Panc1 (cell line): Measurements from ENCODE around the gene TEN1. TPM values are rescaled to one million over a fixed set of nuclear protein-coding genes. Genes with fewer than 3 reads are reported as not detected.

Experiments used
- ATAC-seq: fragments of 200-7000 bp; cut with Tn5 transposase; 2 replicates; pipeline ENCODE4 v1.9.1; 2020; ENCODE audit warnings: mild to moderate bottlenecking, moderate library complexity
- BruUV-seq: library from RNA; stranded (reverse); fragments of 400-500 nt; replicated peaks from 2 replicates; lab custom pipeline; 2021; lab: Mats Ljungman, UMichigan
- CTCF ChIA-PET: fragments of 300-600 bp; sonication (Branson Sonifier 250); formaldehyde crosslinking; loops from one replicate; lab custom pipeline; 2022; ENCODE audit warnings: antibody characterized with exemption; lab: Charles Lee
- POLR2A ChIA-PET: fragments of 300-600 bp; sonication (Branson Sonifier 250); formaldehyde crosslinking; loops from one replicate; lab custom pipeline; 2022; ENCODE audit warnings: antibody characterized with exemption; lab: Charles Lee
- DNase-seq: peaks from one replicate; pipeline ENCODE4 v3.0.0-alpha.2; 2010; ENCODE audit warnings: low read depth, low spot score
- H3K27ac ChIP-seq: 2 replicates; pipeline ENCODE4 v1.5.1; 2011; ENCODE audit warnings: mild to moderate bottlenecking, low read length, inconsistent platforms
- H3K27me3 ChIP-seq: fragments of 200-500 bp; sonication (Bioruptor generic); 2 replicates; pipeline ENCODE4 v1.6.0; 2014; ENCODE audit warnings: low read length, inconsistent platforms; ENCODE audit not compliant: control insufficient read depth, insufficient read depth
- H3K36me3 ChIP-seq: fragments of 200-500 bp; sonication (Bioruptor generic); 2 replicates; pipeline ENCODE4 v1.5.1; 2014; ENCODE audit warnings: inconsistent platforms, mild to moderate bottlenecking, low read length, moderate library complexity; ENCODE audit not compliant: control insufficient read depth, insufficient read depth
- H3K4me1 ChIP-seq: 2 replicates; pipeline ENCODE4 v1.5.1; 2011; ENCODE audit warnings: inconsistent platforms, mild to moderate bottlenecking, low read length, moderate library complexity; ENCODE audit not compliant: control insufficient read depth, insufficient read depth
- H3K4me3 ChIP-seq, 2 experiments: 2 replicates each; pipeline ENCODE4 v1.5.1; 2011 to 2012; ENCODE audit warnings: low read depth in 2 of 2, low read length in 2 of 2, mild to moderate bottlenecking in 2 of 2, inconsistent platforms in 1 of 2, moderate library complexity in 1 of 2
- H3K9me3 ChIP-seq: fragments of 200-500 bp; sonication (Bioruptor generic); 2 replicates; pipeline ENCODE4 v1.5.1; 2014; ENCODE audit warnings: low read depth, mild to moderate bottlenecking, inconsistent platforms, low read length, moderate library complexity; ENCODE audit not compliant: control insufficient read depth, insufficient read depth
- POLR2AphosphoS5 ChIP-seq: IDR thresholded peaks from 2 replicates; pipeline ENCODE4 v1.6.1; 2012; ENCODE audit warnings: mild to moderate bottlenecking, low read depth, low read length, moderate library complexity
- SIN3A ChIP-seq: IDR thresholded peaks from 2 replicates; pipeline ENCODE4 v1.6.1; 2012; ENCODE audit warnings: low read depth, mild to moderate bottlenecking, low read length, moderate library complexity, borderline replicate concordance; ENCODE audit not compliant: insufficient read depth
- TCF7L2 ChIP-seq: IDR thresholded peaks from 2 replicates; pipeline ENCODE4 v1.6.1; 2011; ENCODE audit warnings: mild to moderate bottlenecking, low read depth, low read length, inconsistent platforms
- in situ Hi-C: cut with HindIII; loops from 2 replicates; pipeline ENCODE4 v1.10.0; 2016; ENCODE audit warnings: low sequenced_read_pairs, low pct_unique_long_range_greater_than_20kb
- intact Hi-C: fragments of 100-400 bp; cut with micrococcal nuclease; formaldehyde crosslinking; loops from one replicate; pipeline ENCODE4 v1.10.0; 2022; ENCODE audit not compliant: unreplicated experiment
- total RNA-seq: library from RNA; stranded (reverse); gene quantifications from one replicate; pipeline ENCODE4 v1.2.1, GENCODE V29; 2021; ENCODE audit not compliant: unreplicated experiment
- TF ChIP-seq, protein P1 (sequence below): fragments of 450-650 bp; IDR thresholded peaks from 2 replicates; pipeline ENCODE4 v1.5.1; 2017; ENCODE audit warnings: mild to moderate bottlenecking
- TF ChIP-seq, protein P2 (sequence below), 2 experiments: IDR thresholded peaks; 2 replicates each; pipeline ENCODE4 v1.6.1; 2011 to 2012; ENCODE audit warnings: low read depth in 2 of 2, control low read depth in 1 of 2, low read length in 1 of 2, mild to moderate bottlenecking in 1 of 2, moderate library complexity in 1 of 2; ENCODE audit not compliant: insufficient read depth in 1 of 2

The TEN1 gene
- total RNA-seq, 1 experiment from 2014 or later: 41.3 TPM

DNA sequence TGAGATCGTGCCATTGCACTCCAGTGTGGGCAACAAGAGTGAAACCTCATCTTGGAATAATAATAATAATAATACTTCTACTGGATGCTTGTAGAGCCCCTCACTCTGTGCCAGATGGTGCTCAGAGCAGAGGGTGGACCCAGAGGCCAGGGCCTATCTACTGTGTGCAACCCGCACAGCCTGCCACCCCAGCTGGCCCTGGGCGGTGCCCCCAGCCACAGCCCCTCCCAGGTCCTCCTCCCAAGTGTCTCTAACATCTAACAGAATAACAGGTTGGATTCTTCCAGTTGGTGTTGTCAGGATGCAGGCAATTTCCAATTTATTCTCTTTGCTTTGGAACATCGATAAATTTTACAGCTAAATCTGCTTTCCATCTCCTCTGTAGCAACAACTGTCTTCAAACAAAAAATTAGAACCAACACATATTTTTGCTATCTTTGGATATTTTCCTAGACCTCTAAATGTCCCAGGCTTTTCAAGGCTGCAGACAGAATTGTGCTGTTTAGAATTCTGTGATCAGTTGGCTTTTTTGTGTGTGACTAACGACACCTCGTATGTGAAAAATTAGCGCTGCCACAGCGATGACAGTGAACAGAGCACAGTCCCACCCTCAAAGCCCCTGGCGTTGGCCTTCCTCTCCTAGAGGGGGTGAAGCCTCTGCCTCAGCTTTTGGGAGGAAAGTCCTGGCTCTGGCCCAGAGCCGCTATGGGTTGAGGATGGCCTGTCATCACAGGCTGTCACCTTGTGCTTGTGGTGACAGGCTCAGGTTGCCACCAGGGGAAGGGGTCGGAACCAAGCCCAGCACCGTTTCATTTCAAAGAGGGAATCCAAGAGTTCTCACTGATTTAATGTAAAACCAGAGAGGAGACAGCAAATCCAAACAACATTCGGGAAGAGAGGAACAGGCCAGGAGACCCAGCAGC, 55.6 kb downstream of the TEN1 start:
- H3K27me3 ChIP-seq: no peaks in the 10 kb centered on the region
- no peak overlapping the region for H3K4me3 ChIP-seq
- intact Hi-C loops (no loop called here), in situ Hi-C loops (no loop called here)
- no peaks in the 10 kb centered on the region for H3K9me3 ChIP-seq
- H3K27ac ChIP-seq: no peak overlapping the region
- POLR2A ChIA-PET: no interaction called here
- ATAC-seq (no peak), DNase-seq (no peak)
- peaks cover 4% of the 10 kb centered on the region for H3K4me1 ChIP-seq
- TF ChIP-seq, protein P1, sequence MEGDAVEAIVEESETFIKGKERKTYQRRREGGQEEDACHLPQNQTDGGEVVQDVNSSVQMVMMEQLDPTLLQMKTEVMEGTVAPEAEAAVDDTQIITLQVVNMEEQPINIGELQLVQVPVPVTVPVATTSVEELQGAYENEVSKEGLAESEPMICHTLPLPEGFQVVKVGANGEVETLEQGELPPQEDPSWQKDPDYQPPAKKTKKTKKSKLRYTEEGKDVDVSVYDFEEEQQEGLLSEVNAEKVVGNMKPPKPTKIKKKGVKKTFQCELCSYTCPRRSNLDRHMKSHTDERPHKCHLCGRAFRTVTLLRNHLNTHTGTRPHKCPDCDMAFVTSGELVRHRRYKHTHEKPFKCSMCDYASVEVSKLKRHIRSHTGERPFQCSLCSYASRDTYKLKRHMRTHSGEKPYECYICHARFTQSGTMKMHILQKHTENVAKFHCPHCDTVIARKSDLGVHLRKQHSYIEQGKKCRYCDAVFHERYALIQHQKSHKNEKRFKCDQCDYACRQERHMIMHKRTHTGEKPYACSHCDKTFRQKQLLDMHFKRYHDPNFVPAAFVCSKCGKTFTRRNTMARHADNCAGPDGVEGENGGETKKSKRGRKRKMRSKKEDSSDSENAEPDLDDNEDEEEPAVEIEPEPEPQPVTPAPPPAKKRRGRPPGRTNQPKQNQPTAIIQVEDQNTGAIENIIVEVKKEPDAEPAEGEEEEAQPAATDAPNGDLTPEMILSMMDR: no peak
- TF ChIP-seq, protein P2, sequence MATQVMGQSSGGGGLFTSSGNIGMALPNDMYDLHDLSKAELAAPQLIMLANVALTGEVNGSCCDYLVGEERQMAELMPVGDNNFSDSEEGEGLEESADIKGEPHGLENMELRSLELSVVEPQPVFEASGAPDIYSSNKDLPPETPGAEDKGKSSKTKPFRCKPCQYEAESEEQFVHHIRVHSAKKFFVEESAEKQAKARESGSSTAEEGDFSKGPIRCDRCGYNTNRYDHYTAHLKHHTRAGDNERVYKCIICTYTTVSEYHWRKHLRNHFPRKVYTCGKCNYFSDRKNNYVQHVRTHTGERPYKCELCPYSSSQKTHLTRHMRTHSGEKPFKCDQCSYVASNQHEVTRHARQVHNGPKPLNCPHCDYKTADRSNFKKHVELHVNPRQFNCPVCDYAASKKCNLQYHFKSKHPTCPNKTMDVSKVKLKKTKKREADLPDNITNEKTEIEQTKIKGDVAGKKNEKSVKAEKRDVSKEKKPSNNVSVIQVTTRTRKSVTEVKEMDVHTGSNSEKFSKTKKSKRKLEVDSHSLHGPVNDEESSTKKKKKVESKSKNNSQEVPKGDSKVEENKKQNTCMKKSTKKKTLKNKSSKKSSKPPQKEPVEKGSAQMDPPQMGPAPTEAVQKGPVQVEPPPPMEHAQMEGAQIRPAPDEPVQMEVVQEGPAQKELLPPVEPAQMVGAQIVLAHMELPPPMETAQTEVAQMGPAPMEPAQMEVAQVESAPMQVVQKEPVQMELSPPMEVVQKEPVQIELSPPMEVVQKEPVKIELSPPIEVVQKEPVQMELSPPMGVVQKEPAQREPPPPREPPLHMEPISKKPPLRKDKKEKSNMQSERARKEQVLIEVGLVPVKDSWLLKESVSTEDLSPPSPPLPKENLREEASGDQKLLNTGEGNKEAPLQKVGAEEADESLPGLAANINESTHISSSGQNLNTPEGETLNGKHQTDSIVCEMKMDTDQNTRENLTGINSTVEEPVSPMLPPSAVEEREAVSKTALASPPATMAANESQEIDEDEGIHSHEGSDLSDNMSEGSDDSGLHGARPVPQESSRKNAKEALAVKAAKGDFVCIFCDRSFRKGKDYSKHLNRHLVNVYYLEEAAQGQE (IDR thresholded peaks at IDR 0.05; ENCODE audit: insufficient read depth in 1 of 2, low read depth in 2 of 2, low read length in 1 of 2): no peak
- TF ChIP-seq SIN3A (no peak), POLR2AphosphoS5 (no peak), TCF7L2 (no peak)
- peaks cover 12% of the 10 kb centered on the region for H3K36me3 ChIP-seq
- CTCF ChIA-PET: interaction anchor here (0.5 to 0.6 kb wide), 2 partner anchors 58 to 148 kb away, joined by 4 to 5 read pairs; no protein-coding TSS in a partner anchor
- no TSS peak for BruUV-seq

DNA sequence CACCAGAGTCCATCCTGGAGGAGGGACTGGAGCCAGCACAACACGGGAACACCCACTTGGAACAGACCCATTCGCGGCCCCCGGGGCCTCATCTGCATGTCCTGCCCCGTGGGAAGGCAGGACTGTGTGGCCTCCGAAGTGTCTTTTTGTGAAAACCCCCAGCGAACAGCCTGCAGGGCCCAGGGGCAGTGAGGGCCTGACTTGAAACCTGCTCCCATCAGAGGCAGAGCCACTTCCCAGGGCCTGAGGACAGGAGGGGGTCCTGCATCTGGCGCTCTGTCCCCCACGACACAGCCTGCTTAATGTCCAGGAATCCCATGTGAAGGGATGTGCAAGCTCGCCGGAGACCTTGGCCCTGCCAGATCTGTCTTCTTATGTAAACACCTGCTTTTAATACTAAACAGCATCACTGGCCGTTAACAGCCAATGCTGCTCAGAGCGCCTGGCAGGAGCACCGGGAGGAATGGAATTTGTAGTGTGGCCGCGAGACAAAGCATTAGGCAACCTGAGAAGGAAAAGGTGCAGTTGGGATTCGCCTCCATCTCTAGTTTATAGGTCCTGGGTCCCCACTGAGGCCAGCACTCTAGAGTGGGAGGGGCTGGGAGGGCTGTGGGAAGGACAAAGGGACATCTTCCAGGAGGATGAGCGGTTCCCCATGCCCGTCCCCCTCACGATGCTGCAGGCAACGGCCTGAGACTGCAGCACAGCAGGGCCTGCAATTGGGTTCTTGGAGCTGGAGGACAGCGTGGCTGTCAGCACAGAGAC, 57.6 kb downstream of the TEN1 start:
- no peaks in the 10 kb centered on the region for H3K9me3 ChIP-seq

More for the DNA sequence above, 57.6 kb downstream of the TEN1 start:
- in situ Hi-C loops: no loop called here
- ATAC-seq: peak; percentile 27; the same call in 1 of the 2 replicates
- intact Hi-C loops: no loop called here
- BruUV-seq: no TSS peak
- TF ChIP-seq TCF7L2: no peak
- TF ChIP-seq POLR2AphosphoS5: no peak
- no peak for TF ChIP-seq SIN3A
- TF ChIP-seq, protein P2 (IDR thresholded peaks at IDR 0.05; ENCODE audit: insufficient read depth in 1 of 2, low read depth in 2 of 2, low read length in 1 of 2): no peak
- TF ChIP-seq, protein P1: no peak
- H3K4me3 ChIP-seq: no peak overlapping the region
- H3K36me3 ChIP-seq: peaks cover 24% of the 10 kb centered on the region
- no peaks in the 10 kb centered on the region for H3K27me3 ChIP-seq
- H3K27ac ChIP-seq: no peak overlapping the region
- ChIA-PET CTCF (interaction anchor here (0.5 kb wide), 1 partner anchor 145 kb away, joined by 3 read pairs; no protein-coding TSS in a partner anchor), POLR2A (no interaction called here)
- H3K4me1 ChIP-seq: no peaks in the 10 kb centered on the region
- DNase-seq: no peak
